ENCODE results near the gene PYY.
"Not testable (repeated sequence)": the region's sequence is repeated elsewhere in the genome, so short reads cannot be mapped to it uniquely, and the experiment has no call there.

The PYY gene

GRCh38 chr17:43945074-43945829, 8.5 kb downstream of the PYY start:
- DNase-seq, result no peak

GRCh38 chr17:43942051-43942685, 11.6 kb downstream of the PYY start, which contains the start of gene PPY:
TSS of gene PPY (minus strand) at chr17:43942476. CDS start at chr17:43941654, 822 bp downstream.
- no peak for DNase-seq

- DNase-seq, result no peak
These were observed 13.1 kb downstream of the PYY start for GRCh38 chr17:43940630-43941029.

GRCh38 chr17:43939886-43940285, 13.9 kb downstream of the PYY start:
- DNase-seq, result no peak

- DNase-seq, result not testable (repeated sequence)
These were observed 14.3 kb downstream of the PYY start for GRCh38 chr17:43939452-43939851.

- DNase-seq, result no peak
These were observed 14.9 kb downstream of the PYY start for GRCh38 chr17:43938838-43939182.

- DNase-seq, result no peak
These were observed 17.3 kb downstream of the PYY start for GRCh38 chr17:43936434-43936833.

- no peak for DNase-seq
These were observed 17.8 kb downstream of the PYY start for GRCh38 chr17:43935926-43936261.

- DNase-seq, result no peak
These were observed 18.4 kb downstream of the PYY start for GRCh38 chr17:43935204-43935925.

GRCh38 chr17:43932923-43933322, 20.8 kb downstream of the PYY start:
- DNase-seq, result no peak

GRCh38 chr17:43932357-43932756, 21.4 kb downstream of the PYY start:
- DNase-seq, result no peak

GRCh38 chr17:43931062-43931571, 22.6 kb downstream of the PYY start:
- DNase-seq, result no peak

- DNase-seq, result no peak
These were observed 25.1 kb downstream of the PYY start for GRCh38 chr17:43928609-43929008.

GRCh38 chr17:43927929-43928328, 25.8 kb downstream of the PYY start:
- not testable (repeated sequence) for DNase-seq

- no peak for DNase-seq
These were observed 26.5 kb downstream of the PYY start for GRCh38 chr17:43927060-43927864.

- DNase-seq, result no peak
These were observed 29.2 kb downstream of the PYY start for GRCh38 chr17:43924558-43924957.

GRCh38 chr17:43920500-43921095, 33.1 kb downstream of the PYY start:
- DNase-seq, result no peak

- no peak for DNase-seq
These were observed 35.7 kb downstream of the PYY start for GRCh38 chr17:43918026-43918389.

GRCh38 chr17:43917348-43918025, 36.3 kb downstream of the PYY start:
- DNase-seq, result no peak

- no peak for DNase-seq
These were observed 36.8 kb downstream of the PYY start for GRCh38 chr17:43917016-43917347.

- DNase-seq, result no peak
These were observed 37.4 kb downstream of the PYY start for GRCh38 chr17:43916385-43916784.

GRCh38 chr17:43915559-43915958, 38.2 kb downstream of the PYY start:
- DNase-seq, result no peak
